ENCODE results near the gene MAF.

MAF gene

GRCh38 chr16:79587296-79587695, 13.2 kb downstream of the MAF start:
- DNase-seq = no peak

DNA sequence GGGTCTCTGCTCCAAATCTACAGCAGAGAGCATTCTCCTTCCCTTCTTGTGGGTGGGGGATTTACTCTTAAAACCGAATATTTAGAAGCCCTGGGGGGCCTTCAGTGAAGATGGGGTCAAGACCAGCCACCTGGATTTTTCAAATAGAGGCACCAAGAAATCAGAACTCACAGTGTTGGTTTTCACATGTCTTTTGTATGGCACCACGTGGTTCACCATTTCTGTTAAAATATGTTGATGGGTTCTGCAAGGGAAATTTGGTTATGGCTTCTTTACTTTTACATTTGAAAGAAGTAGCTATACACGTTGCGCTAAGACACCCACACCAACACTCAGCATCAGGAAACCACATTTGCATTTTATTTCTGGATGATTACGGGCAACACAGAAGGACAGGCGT, 17.7 kb downstream of the MAF start:
- no peak for DNase-seq

DNA sequence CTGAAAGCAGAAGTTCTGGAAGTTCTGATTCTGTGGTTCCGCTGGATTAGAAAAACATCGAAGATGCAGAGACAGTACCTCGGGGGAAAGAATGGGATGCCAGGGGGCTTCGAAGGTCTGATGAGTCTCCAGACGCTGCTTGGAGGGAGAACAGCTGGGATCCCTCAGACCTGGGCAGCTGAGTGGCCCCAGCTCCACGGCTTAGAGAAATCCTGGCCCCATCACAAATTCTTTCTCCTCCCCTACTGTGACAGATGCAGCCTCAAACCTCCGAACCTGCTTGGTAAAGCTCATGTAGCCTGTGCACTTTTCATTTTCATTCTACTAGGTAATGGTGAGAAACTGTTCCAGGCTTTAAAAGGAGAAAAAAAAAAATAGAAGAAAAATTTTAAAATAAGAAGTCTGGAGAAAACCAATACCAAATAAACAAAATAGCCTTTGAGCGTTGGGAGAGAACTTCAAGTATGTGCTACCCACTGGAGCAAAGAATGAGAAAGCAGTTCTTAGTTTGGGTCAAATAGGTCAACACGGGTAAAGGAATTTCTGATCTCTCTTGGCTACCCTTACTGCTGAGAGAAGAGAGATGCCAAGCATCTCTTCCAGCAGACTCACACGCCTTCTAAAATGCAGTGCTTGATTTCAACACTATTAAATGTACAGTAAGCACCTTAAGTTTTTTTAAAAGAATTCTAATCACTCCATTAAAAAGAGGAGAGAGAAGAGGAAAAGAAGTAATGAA, 19.9 kb downstream of the MAF start:
- DNase-seq = no peak

DNA sequence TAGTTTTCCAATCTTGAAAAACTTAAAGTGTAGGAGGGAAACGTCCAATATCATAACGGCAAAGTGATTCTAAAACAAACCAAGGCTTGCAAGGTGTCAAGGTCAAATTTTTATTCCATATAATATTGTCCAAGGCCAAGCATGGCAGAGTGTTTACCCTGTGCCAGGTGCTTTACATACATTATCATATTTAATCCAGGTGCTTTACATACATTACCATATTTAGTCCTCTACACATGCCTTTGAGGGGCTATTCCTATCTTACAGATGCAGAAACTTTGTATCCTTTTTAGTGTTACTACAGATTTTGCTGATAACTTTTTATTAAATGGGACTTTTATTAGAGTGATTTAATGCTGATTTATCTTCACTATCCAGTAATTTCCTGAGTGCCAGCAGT, 23.9 kb downstream of the MAF start:
- no peak for DNase-seq

DNA sequence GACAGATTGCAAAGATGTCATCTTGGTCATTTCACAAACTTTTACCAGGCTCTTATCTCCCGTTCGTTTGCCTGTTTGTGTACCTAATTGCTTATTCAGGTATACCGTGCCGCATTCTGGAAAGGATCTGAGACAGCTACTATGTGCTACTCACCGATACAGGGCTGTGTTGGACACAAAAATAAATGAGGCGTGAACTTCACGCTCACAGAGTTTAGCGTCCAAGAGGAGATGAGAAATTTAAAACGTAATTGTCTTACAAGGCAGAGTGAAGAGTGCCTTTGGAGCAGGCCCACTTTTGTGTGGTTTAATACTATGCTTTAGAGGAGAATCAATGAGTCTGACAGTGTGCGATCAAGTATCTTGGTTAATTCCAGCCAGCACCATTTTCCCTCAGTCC, 26.7 kb downstream of the MAF start:
- no peak for DNase-seq

DNA sequence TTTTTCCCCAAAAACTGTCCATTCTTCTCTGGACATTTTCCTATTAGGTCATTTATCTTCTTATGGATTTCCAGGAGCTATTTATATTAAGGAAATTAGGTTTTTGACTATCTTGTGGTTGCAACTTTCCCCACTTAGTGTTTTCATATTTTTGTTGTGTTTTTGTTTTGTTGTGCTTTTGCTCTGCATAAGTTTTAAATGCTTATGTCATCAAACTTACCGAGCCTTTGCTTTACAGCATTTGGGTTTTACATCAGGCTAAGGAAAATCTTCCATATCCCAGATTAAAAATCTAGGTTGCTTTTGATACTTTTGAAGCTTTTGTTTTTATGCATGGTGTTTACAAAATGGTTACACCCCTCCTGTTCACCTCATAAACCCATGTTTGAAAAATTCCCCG, 27.5 kb downstream of the MAF start:
- no peak for DNase-seq

GRCh38 chr16:79571903-79572535, 28.5 kb downstream of the MAF start:
- no peak for DNase-seq

DNA sequence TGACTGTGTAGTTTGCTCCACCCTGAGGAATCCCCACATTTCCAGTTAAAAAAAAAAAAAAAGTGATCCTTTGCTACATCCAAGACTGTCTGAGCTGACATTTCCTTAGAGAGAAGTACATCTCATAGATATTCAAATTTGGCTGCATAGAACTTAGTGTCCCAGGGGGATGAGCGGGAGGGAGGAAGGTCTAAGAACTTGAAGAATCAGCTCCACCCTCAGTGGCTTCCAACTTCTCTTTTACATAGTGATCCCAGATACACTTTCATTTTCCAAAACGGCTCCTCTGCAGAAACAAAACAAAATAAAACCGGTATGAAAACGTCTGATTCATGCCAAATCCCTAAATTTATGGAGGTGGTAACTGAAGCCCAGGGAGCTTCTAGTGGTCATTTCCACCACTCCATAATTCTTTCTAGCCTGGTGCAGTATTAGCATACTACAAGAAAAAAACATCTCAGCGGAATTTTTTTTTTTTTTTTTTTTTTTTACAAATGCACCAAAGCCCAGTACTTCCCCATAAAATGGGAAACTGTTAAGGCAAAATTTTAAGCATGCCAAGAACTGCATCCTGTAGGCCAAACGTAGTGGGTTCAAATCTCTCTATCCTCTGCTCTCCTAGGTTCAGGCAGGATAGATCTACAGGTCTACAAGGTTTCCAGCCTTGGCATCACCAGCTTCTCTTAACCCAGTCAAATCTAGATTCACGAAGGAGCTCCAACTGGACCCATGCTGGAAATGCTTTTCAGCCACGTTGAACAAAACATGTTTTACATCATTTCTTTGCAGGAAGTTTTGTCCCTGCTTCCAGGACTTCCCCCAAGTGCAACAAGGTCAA, 29.3 kb downstream of the MAF start:
- no peak for DNase-seq

DNA sequence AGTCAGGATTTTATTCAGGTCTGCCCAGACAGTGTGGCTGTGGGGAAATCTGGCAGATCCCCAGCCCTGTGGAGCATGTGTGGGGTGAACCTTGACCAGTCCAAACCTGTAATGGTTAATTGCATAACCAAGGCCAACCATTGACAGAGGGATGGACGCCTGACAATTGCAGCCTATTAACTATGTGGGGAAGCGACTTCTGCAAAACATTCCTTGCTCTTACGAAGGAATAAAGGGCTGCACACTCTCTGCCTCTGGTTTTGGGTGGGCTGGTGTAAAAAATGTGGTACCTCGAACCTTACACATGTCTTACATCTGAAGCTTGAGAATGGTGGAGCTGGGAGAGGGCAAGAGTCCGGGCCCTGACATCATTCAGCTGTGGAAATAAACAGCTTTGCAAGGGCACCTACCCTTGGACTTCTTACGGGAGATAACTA, 35.8 kb downstream of the MAF start:
- DNase-seq = no peak

DNA sequence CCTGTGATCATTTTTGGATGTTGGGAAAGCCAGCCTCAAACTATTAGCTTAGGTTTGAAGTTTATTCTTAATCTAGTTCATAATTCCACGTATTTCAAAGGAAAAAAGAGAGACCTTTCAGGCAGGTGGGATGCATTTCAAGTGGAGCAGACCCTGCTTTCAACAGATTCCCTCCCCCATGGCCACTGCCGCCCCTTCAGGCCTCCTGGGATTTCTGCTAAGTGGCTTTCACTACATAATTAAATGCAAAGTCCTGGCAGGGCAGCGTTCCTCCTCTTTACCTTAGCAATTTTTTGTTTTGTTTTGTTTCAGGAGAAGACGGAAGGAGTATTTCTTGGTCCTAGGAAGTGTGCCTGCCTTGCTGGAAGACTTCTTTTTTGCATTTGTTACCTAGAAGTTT, 36.6 kb downstream of the MAF start:
- DNase-seq = no peak

- DNase-seq = no peak
Measured at GRCh38 chr16:79562166-79562823, 38.2 kb downstream of the MAF start.

DNA sequence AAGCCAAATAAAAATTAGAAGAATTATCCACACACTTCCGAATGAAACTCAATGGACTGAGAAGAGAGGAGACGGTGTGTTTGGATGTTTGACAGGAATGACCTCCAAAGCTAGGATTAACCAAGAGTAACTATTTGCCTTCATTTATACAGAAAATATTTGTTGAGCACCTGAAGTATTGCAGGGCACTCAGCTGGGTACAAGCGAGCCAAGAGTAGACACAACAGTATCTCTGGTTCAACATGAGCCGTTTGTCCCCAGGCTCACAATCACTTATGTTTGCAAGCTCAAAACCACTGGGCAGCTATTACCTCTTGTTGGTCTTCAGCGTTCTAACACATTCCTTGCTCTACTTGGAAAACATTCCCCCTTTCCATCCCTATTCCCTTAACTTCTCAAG, 38.8 kb downstream of the MAF start:
- DNase-seq = no peak

GRCh38 chr16:79560923-79561322, 39.6 kb downstream of the MAF start:
- DNase-seq = no peak

GRCh38 chr16:79560318-79560717, 40.2 kb downstream of the MAF start:
- DNase-seq = no peak

GRCh38 chr16:79559532-79559931, 41.0 kb downstream of the MAF start:
- DNase-seq = no peak

DNA sequence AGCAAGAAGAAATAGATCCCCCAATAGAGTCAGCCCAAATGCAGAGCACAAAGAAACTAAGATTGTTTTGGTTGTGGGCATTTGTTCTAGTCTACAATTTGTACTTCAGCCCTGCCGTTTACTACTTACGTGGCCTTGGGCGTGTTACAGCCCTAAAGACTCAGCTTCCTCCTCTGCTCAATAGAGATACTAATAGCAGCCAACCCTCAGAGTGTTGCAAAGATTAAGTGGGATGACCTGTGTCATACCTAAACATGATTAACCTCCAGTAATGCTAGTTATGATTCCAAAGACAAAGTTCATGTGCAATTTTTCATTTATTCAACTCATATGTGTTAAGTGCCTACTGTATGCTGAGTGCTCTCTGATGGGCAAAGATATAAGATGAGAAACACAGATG, 43.1 kb downstream of the MAF start:
- no peak for DNase-seq

- no peak for DNase-seq
Measured at GRCh38 chr16:79554912-79555311, 45.6 kb downstream of the MAF start.

DNA sequence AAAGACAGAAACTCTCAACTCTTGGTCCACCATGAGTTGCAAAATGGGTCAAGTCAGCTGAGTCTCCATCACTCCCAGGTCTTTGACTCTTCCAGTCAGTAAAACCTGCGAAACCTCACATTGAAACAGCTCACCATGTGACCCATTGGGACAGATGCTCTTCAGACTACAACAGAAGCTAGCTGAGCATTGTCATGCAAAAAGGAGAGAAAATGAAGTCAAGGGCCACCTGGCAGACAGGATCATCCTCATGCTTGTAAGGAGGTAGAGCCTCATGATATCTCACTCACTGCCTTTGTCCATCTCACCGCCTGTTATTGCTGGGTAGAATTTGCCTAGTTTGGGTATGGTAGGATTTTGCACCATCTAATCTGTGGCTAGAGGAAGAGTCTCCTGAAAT, 50.2 kb downstream of the MAF start:
- DNase-seq = no peak

- DNase-seq = no peak
Measured at GRCh38 chr16:79547085-79547484, 53.5 kb downstream of the MAF start.
